Neural progenitor cell (in vitro differentiated cells): ENCODE results near the gene APOB.

Experiments used
- CTCF ChIP-seq: fragments of 200-600 bp; sonication (generic); IDR thresholded peaks from 2 replicates; pipeline ENCODE4 v1.5.1; 2017; ENCODE audit warnings: antibody characterized with exemption, mild to moderate bottlenecking
- EZH2 ChIP-seq: fragments of 200-600 bp; sonication (generic); IDR thresholded peaks from 2 replicates; pipeline ENCODE4 v1.6.1; 2017; ENCODE audit warnings: antibody characterized with exemption, mild to moderate bottlenecking, moderate library complexity
- EZH2phosphoT487 ChIP-seq: fragments of 200-600 bp; sonication (generic); IDR thresholded peaks from 2 replicates; pipeline ENCODE4 v1.6.1; 2017; ENCODE audit warnings: antibody characterized with exemption

- no peak for TF ChIP-seq EZH2
- no peak for TF ChIP-seq CTCF
- no peak for TF ChIP-seq EZH2phosphoT487
Measured at GRCh38 chr2:21004181-21004572, 39.7 kb downstream of the APOB start.
